Smooth muscle cell (in vitro differentiated cells): ENCODE data around the gene SAPCD2. TPM values are rescaled to one million over a fixed set of nuclear protein-coding genes. Genes with fewer than 3 reads are reported as not detected.

Source experiments
- DNase-seq: peaks from one replicate; lab custom pipeline; 2025; ENCODE audit not compliant: unreplicated experiment; lab: John Stamatoyannopoulos, UW
- H2AFZ ChIP-seq: fragments of 200-600 bp; sonication (generic); 2 replicates; pipeline ENCODE4 v1.6.0; 2016; ENCODE audit warnings: antibody characterized with exemption, low read depth, mild to moderate bottlenecking
- H3F3A ChIP-seq: fragments of 200-600 bp; sonication (generic); 2 replicates; pipeline ENCODE4 v1.6.0; 2017; ENCODE audit warnings: antibody characterized with exemption, low read depth
- H3K27ac ChIP-seq: fragments of 200-600 bp; sonication (generic); 2 replicates; pipeline ENCODE4 v1.5.1; 2016; ENCODE audit warnings: low read depth, mild to moderate bottlenecking
- H3K27me3 ChIP-seq: fragments of 200-600 bp; sonication (generic); 2 replicates; pipeline ENCODE4 v1.6.1; 2016; ENCODE audit warnings: low read depth, mild to moderate bottlenecking
- H3K36me3 ChIP-seq: fragments of 200-600 bp; sonication (generic); 2 replicates; pipeline ENCODE4 v1.5.1; 2016; ENCODE audit warnings: low read depth
- H3K4me1 ChIP-seq: fragments of 200-600 bp; sonication (generic); 2 replicates; pipeline ENCODE4 v1.5.1; 2016; ENCODE audit warnings: low read depth
- H3K4me2 ChIP-seq: fragments of 200-600 bp; sonication (generic); 2 replicates; pipeline ENCODE4 v1.6.0; 2016; ENCODE audit warnings: mild to moderate bottlenecking
- H3K4me3 ChIP-seq: fragments of 200-600 bp; sonication (generic); 2 replicates; pipeline ENCODE4 v1.5.1; 2016; ENCODE audit warnings: mild to moderate bottlenecking
- H3K79me2 ChIP-seq: fragments of 200-600 bp; sonication (generic); 2 replicates; pipeline ENCODE4 v1.6.0; 2016; ENCODE audit warnings: low read depth, mild to moderate bottlenecking
- H3K9ac ChIP-seq: fragments of 200-600 bp; sonication (generic); 2 replicates; pipeline ENCODE4 v1.6.0; 2016; ENCODE audit warnings: low read depth
- H3K9me3 ChIP-seq: fragments of 200-600 bp; sonication (generic); replicated peaks from 2 replicates; pipeline ENCODE4 v1.5.1; 2016; ENCODE audit warnings: low read depth
- H4K20me1 ChIP-seq: fragments of 200-600 bp; sonication (generic); 2 replicates; pipeline ENCODE4 v1.6.0; 2016; ENCODE audit warnings: low read depth
- CTCF ChIP-seq: fragments of 200-600 bp; sonication (generic); IDR thresholded peaks from 2 replicates; pipeline ENCODE4 v1.5.1; 2017; ENCODE audit warnings: borderline replicate concordance, mild to moderate bottlenecking, antibody characterized with exemption; ENCODE audit not compliant: insufficient read depth, poor library complexity, severe bottlenecking
- WGBS: methylation state at CpG from one replicate; pipeline ENCODE4 v1.1.7; 2016; ENCODE audit warnings: low lambda C conversion rate; 5-methylcytosine and 5-hydroxymethylcytosine counted together
- polyA plus RNA-seq: library from polyadenylated mRNA; unstranded; fragments of >200 nt; fragmentation: Nextera tagmentation; extraction: Ambion mirVana; gene quantifications from 2 replicates; pipeline ENCODE4 v1.2.1, GENCODE V29; 2016
- total RNA-seq: library from RNA; depleted of rRNA; stranded (reverse); fragments of >200 nt; gene quantifications from 2 replicates; pipeline ENCODE4 v1.2.3, GENCODE V29; 2014

The SAPCD2 gene
- total and polyA plus RNA-seq, 2 experiments from 2014 or later: 1.9 to 3.9 TPM

- Histone ChIP-seq H3K9ac (no peak overlapping the region), H3K4me2 (peak overlapping the region; percentile 83), H3K36me3 (no peaks in the 10 kb centered on the region), H3K27me3 (peaks cover 62% of the 10 kb centered on the region), H3F3A (no peaks in the 10 kb centered on the region), H3K4me1 (peaks cover 9% of the 10 kb centered on the region), H3K79me2 (no peaks in the 10 kb centered on the region), H3K4me3 (peak overlapping the region; percentile 40), H2AFZ (no peak overlapping the region), H4K20me1 (no peaks in the 10 kb centered on the region), H3K27ac (no peak overlapping the region), H3K9me3 (no peaks in the 10 kb centered on the region)
- TF ChIP-seq CTCF: no peak
- 27% methylated on average over 47 of the region's 71 CpGs for WGBS
- DNase-seq: no peak
These were observed 17.1 kb downstream of the SAPCD2 start for GRCh38 chr9:137052998-137053943.

GRCh38 chr9:137052293-137052692 is 18.1 kb downstream of the SAPCD2 start:
- TF ChIP-seq CTCF: no peak
- peaks cover 72% of the 10 kb centered on the region for H3K27me3 ChIP-seq
- 88% methylated on average over 7 of the region's 8 CpGs for WGBS

DNA sequence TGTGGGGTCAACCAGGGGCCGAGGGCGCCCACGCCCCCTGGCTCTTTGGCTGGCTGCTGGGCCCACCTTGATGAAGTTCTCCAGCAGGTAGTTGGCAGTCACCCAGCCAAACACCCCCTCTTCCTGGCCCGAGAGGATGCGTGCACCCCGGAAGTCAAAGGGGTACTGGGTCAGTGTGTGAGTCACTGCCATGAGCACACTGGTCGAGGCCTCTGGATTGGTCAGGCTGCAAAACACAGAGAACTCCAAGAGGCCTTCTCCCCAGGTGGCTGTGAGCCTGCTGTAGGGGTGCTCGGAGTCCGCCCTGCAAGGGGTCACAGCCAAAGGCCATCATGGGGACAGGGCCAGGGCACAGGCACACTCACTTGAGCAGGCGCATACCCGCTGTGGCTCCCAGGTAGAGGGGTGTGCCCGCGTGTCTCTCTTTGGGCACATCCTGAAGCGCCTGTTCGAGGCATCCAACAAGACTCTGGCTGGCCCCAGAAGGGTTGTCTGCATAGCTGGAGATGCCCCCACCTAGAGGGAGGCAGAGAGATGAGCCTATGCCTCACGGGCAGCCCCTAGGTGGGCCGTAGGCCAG is 19.1 kb downstream of the SAPCD2 start:
- H3K27me3 ChIP-seq: peaks cover 78% of the 10 kb centered on the region
- H3K79me2 ChIP-seq: no peaks in the 10 kb centered on the region
- H3K36me3 ChIP-seq: no peaks in the 10 kb centered on the region
- H3F3A ChIP-seq: no peaks in the 10 kb centered on the region
- no peak overlapping the region for H3K4me3 ChIP-seq
- H4K20me1 ChIP-seq: no peaks in the 10 kb centered on the region
- H3K27ac ChIP-seq: no peak overlapping the region
- no peak for DNase-seq
- no peak overlapping the region for H2AFZ ChIP-seq
- H3K4me1 ChIP-seq: peaks cover 11% of the 10 kb centered on the region
- no peak for TF ChIP-seq CTCF
- H3K9me3 ChIP-seq: no peaks in the 10 kb centered on the region
- H3K9ac ChIP-seq: no peak overlapping the region
- WGBS: 94% methylated on average over 17 of the region's 17 CpGs
- H3K4me2 ChIP-seq: no peak overlapping the region

More at GRCh38 chr9:137052293-137052692, 18.1 kb downstream of the SAPCD2 start:
- Histone ChIP-seq H2AFZ (no peak overlapping the region), H3K9me3 (no peaks in the 10 kb centered on the region), H3K79me2 (no peaks in the 10 kb centered on the region), H3K9ac (no peak overlapping the region), H4K20me1 (no peaks in the 10 kb centered on the region), H3K27ac (no peak overlapping the region), H3K4me1 (peaks cover 9% of the 10 kb centered on the region), H3F3A (no peaks in the 10 kb centered on the region), H3K4me2 (no peak overlapping the region), H3K36me3 (no peaks in the 10 kb centered on the region), H3K4me3 (no peak overlapping the region)
- no peak for DNase-seq
